DND-41 (cell line): Measurements from ENCODE around the gene RBFOX2.
"Not testable (repeated sequence)": the region's sequence is repeated elsewhere in the genome, so short reads cannot be mapped to it uniquely, and the experiment has no call there.

Source experiments
- ATAC-seq: fragments of 200-7000 bp; cut with Tn5 transposase; 3 replicates; pipeline ENCODE4 v1.9.1; 2021; ENCODE audit warnings: low read depth; ENCODE audit not compliant: insufficient read depth
- DNase-seq: peaks from one replicate; pipeline ENCODE4 v3.0.0-alpha.2; 2020
- H2AFZ ChIP-seq: 2 replicates; pipeline ENCODE4 v1.6.0; 2012; ENCODE audit warnings: low read depth, low read length
- H3K27ac ChIP-seq: 2 replicates; pipeline ENCODE4 v1.5.1; 2012; ENCODE audit warnings: low read length, inconsistent platforms
- H3K27me3 ChIP-seq: fragments of 200-600 bp; sonication (generic); 2 replicates; pipeline ENCODE4 v1.6.0; 2012; ENCODE audit warnings: low read length, mild to moderate bottlenecking, inconsistent platforms; ENCODE audit not compliant: insufficient read depth, poor library complexity
- H3K36me3 ChIP-seq: 2 replicates; pipeline ENCODE4 v1.5.1; 2012; ENCODE audit warnings: low read length, inconsistent platforms; ENCODE audit not compliant: insufficient read depth
- H3K4me1 ChIP-seq: 2 replicates; pipeline ENCODE4 v1.5.1; 2012; ENCODE audit warnings: mild to moderate bottlenecking, low read length; ENCODE audit not compliant: insufficient read depth
- H3K4me2 ChIP-seq: 2 replicates; pipeline ENCODE4 v1.6.0; 2012; ENCODE audit warnings: mild to moderate bottlenecking, moderate library complexity, low read length, inconsistent platforms; ENCODE audit not compliant: insufficient read depth
- H3K4me3 ChIP-seq, 2 experiments: fragments of 200-600 bp in 1 of 2; shearing (Covaris generic) in 1 of 2; 2 replicates each; pipeline ENCODE4 v1.5.1; 2012 to 2016; ENCODE audit warnings: inconsistent platforms in 2 of 2, low read length in 2 of 2, mild to moderate bottlenecking in 2 of 2, low read depth in 1 of 2, moderate library complexity in 1 of 2
- H3K79me2 ChIP-seq: 2 replicates; pipeline ENCODE4 v1.6.0; 2012; ENCODE audit warnings: low read length, inconsistent platforms; ENCODE audit not compliant: insufficient read depth
- H3K9ac ChIP-seq: 2 replicates; pipeline ENCODE4 v1.6.0; 2012; ENCODE audit warnings: low read depth, mild to moderate bottlenecking, inconsistent platforms, low read length, moderate library complexity
- H3K9me3 ChIP-seq: 2 replicates; pipeline ENCODE4 v1.5.1; 2012; ENCODE audit warnings: low read length, moderate library complexity, mild to moderate bottlenecking, inconsistent platforms; ENCODE audit not compliant: insufficient read depth, severe bottlenecking
- H4K20me1 ChIP-seq: 2 replicates; pipeline ENCODE4 v1.6.0; 2012; ENCODE audit warnings: low read length; ENCODE audit not compliant: insufficient read depth
- EZH2 ChIP-seq: IDR thresholded peaks from 3 replicates; pipeline ENCODE4 v1.6.1; 2012; ENCODE audit warnings: borderline replicate concordance, low read depth, mild to moderate bottlenecking, moderate library complexity, low read length, inconsistent platforms; ENCODE audit not compliant: severe bottlenecking
- TF ChIP-seq, protein P1 (sequence below): IDR thresholded peaks from 2 replicates; pipeline ENCODE4 v1.5.1; 2012; ENCODE audit warnings: borderline replicate concordance, low read length, moderate library complexity, mild to moderate bottlenecking; ENCODE audit not compliant: poor library complexity, severe bottlenecking; ENCODE audit errors: extremely low read depth

The RBFOX2 gene

GRCh38 chr22:35797411-35797810 lies 231.2 kb downstream of the RBFOX2 start:
- Histone ChIP-seq H2AFZ (no peak overlapping the region), H4K20me1 (no peaks in the 10 kb centered on the region), H3K79me2 (no peaks in the 10 kb centered on the region), H3K9ac (no peak overlapping the region), H3K4me3 (no peak overlapping the region), H3K27ac (no peak overlapping the region), H3K36me3 (no peaks in the 10 kb centered on the region), H3K9me3 (no peaks in the 10 kb centered on the region), H3K27me3 (no peaks in the 10 kb centered on the region), H3K4me1 (no peaks in the 10 kb centered on the region), H3K4me2 (no peak overlapping the region)
- DNase-seq (no peak), ATAC-seq (no peak)
- TF ChIP-seq, protein P1, sequence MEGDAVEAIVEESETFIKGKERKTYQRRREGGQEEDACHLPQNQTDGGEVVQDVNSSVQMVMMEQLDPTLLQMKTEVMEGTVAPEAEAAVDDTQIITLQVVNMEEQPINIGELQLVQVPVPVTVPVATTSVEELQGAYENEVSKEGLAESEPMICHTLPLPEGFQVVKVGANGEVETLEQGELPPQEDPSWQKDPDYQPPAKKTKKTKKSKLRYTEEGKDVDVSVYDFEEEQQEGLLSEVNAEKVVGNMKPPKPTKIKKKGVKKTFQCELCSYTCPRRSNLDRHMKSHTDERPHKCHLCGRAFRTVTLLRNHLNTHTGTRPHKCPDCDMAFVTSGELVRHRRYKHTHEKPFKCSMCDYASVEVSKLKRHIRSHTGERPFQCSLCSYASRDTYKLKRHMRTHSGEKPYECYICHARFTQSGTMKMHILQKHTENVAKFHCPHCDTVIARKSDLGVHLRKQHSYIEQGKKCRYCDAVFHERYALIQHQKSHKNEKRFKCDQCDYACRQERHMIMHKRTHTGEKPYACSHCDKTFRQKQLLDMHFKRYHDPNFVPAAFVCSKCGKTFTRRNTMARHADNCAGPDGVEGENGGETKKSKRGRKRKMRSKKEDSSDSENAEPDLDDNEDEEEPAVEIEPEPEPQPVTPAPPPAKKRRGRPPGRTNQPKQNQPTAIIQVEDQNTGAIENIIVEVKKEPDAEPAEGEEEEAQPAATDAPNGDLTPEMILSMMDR = no peak
- TF ChIP-seq EZH2 = no peak

GRCh38 chr22:35795476-35795875 lies 233.1 kb downstream of the RBFOX2 start:
- no peaks in the 10 kb centered on the region for H3K36me3 ChIP-seq
- no peak for DNase-seq
- H3K4me2 ChIP-seq = no peak overlapping the region
- no peaks in the 10 kb centered on the region for H4K20me1 ChIP-seq
- TF ChIP-seq EZH2 = no peak
- TF ChIP-seq, protein P1 = no peak
- H3K9me3 ChIP-seq = no peaks in the 10 kb centered on the region
- no peak overlapping the region for H2AFZ ChIP-seq
- no peak overlapping the region for H3K9ac ChIP-seq
- no peaks in the 10 kb centered on the region for H3K79me2 ChIP-seq
- no peak for ATAC-seq
- no peak overlapping the region for H3K27ac ChIP-seq
- H3K4me3 ChIP-seq = no peak overlapping the region
- H3K27me3 ChIP-seq = no peaks in the 10 kb centered on the region
- no peaks in the 10 kb centered on the region for H3K4me1 ChIP-seq

DNA sequence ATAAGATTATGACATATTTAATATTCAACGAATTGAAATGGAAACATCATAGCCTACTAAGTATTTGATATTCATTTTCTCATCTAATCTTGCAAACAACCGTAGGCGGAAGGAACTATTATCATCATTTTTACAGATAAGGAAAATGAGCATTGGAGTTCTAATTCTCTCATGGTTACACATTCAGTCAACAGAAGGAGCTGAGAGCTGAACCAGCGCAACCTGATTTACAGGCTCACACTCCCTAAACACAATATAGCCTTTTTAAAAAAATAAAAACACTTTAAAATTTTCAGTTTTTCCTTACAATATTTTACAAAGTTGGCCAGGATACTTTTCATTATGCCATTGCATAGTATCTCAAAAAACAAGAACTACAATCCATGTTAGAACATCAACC lies 236.1 kb downstream of the RBFOX2 start:
- no peaks in the 10 kb centered on the region for H3K36me3 ChIP-seq
- no peak overlapping the region for H3K4me2 ChIP-seq
- H3K4me3 ChIP-seq = no peak overlapping the region
- H4K20me1 ChIP-seq = no peaks in the 10 kb centered on the region
- H3K27ac ChIP-seq = no peak overlapping the region
- no peak overlapping the region for H3K9ac ChIP-seq
- ATAC-seq (no peak), DNase-seq (no peak)
- TF ChIP-seq, protein P1 = no peak
- no peaks in the 10 kb centered on the region for H3K9me3 ChIP-seq
- no peak overlapping the region for H2AFZ ChIP-seq
- H3K27me3 ChIP-seq = no peaks in the 10 kb centered on the region
- H3K4me1 ChIP-seq = no peaks in the 10 kb centered on the region
- no peaks in the 10 kb centered on the region for H3K79me2 ChIP-seq

- H3K9ac ChIP-seq, H3K27me3 ChIP-seq, H3K4me2 ChIP-seq, H3K27ac ChIP-seq, DNase-seq, H4K20me1 ChIP-seq, H3K79me2 ChIP-seq, H3K9me3 ChIP-seq, H3K36me3 ChIP-seq, H2AFZ ChIP-seq, H3K4me3 ChIP-seq, H3K4me1 ChIP-seq, ATAC-seq: not testable (repeated sequence)
These were observed 236.8 kb downstream of the RBFOX2 start for GRCh38 chr22:35791788-35792187.
